Astrocyte (in vitro differentiated cells and primary cell): ENCODE results near the gene CD22.
"Not testable (repeated sequence)": the region's sequence is repeated elsewhere in the genome, so short reads cannot be mapped to it uniquely, and the experiment has no call there.

Experiments used
- CTCF ChIP-seq: IDR thresholded peaks from 2 replicates; pipeline ENCODE4 v1.5.1; 2011; ENCODE audit warnings: low read depth, mild to moderate bottlenecking, inconsistent platforms, low read length, moderate library complexity; ENCODE audit not compliant: insufficient read depth
- EZH2 ChIP-seq: IDR thresholded peaks from 2 replicates; pipeline ENCODE4 v1.6.1; 2012; ENCODE audit warnings: mild to moderate bottlenecking, low read length, inconsistent platforms; ENCODE audit not compliant: insufficient read depth

- TF ChIP-seq EZH2, CTCF: not testable (repeated sequence)
Observed at GRCh38 chr19:35379545-35379944, 50.6 kb downstream of the CD22 start.
